SH-SY5Y (cell line): ENCODE data around the gene ERCC8.

Experiments
- GATA2 ChIP-seq: IDR thresholded peaks from 2 replicates; pipeline ENCODE4 v1.6.1; 2011; ENCODE audit warnings: mild to moderate bottlenecking, low read depth, low read length
- GATA3 ChIP-seq: IDR thresholded peaks from 2 replicates; pipeline ENCODE4 v1.6.1; 2011; ENCODE audit warnings: low read depth, mild to moderate bottlenecking, low read length, moderate library complexity

ERCC8 gene

DNA sequence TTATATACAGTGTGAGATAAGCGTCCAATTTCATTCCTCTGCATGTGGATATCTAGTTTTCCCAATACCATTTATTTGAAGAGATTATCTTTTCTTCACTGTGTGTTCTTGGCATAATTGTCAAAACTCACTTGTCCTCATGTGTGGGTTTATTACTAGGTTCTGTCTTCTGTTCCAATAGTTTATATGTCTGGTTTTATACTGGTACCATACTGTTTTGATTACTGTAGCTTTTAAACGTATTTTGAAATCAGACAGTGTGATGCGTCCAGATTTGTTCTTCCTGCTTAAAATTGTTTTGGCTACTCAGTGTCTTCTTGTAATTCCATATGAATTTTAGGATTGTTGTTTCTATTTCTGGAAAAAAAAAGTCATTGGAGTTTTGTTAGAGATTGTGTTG, 10.4 kb upstream of the ERCC8 start:
- TF ChIP-seq GATA2, result no peak
- no peak for TF ChIP-seq GATA3

DNA sequence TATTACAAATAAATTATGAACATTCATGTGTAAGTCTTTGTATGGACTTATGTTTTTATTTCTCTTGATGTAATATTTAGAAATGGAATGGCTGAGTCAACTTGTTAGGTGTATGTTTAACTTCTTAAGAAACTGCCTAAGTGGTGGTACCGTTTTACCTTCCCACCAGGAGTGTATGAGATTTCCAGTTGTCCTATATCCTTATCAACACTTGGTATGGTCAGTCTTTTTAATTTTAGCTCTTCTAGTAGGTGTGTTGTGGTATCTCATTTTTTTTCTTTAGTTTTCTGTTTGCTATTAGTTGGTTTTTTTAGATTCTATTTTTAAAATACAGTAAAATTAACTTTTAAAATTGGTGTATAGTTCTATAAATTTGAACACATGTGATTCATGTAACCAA, 3.9 kb upstream of the ERCC8 start:
- TF ChIP-seq GATA3 (no peak), GATA2 (no peak)

DNA sequence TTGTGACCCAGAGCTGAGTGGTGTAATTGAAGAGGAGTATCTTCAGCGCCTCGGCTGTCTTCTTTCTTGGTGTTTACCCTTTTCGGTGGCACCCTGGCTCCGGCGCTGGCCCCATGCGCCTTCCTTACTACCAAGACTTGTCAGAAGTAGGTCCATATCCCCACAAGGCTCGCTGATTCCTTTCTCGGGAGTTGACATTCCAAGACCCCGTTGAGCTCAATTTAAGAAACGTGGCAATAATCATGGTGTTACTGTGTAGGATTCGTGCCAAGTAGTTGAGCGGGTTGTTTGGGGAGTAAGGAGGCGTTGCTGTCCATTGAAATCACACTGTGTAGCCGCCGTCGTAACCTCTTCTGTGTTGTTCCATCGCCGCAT, 930 bp upstream of the ERCC8 start:
- no peak for TF ChIP-seq GATA3
- TF ChIP-seq GATA2, result no peak

DNA sequence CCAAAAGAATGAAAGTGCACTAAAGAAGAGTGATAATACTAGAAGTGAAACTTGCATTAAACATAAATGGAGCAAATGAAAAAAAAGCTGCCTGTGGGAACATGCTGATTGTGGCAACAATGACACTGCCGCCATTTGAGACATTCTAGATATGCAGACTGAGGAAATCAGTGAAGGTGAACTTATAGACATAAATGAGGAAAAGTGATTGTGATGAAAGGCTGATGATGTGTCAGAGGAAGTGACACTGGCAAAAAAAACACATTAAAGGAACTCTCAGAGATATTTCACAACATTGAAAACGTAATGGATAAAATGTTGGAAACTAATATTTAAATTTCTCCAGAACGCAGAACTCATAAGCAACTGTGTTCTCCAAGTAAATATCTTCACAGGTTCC, 1.2 kb downstream of the ERCC8 start:
- TF ChIP-seq GATA2, result no peak
- no peak for TF ChIP-seq GATA3

DNA sequence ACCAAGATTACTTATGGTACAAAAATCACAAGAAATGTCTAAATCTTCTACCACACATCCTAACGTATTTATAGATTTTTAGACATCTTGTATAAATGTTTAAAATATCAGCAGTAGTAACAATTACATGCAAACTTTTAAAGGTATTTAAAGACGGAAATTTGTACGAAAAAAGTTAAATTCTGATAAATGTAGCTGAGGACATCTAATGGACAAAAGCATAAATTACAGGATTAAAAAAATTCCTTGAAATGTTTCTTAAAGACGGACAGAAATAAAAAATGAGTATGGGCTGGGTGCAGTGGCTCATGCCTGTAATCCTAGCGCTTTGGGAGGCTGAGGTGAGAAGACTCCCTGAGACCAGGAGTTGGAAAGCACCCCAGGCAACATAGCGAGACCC, 15.8 kb downstream of the ERCC8 start:
- TF ChIP-seq GATA3 (no peak), GATA2 (no peak)

DNA sequence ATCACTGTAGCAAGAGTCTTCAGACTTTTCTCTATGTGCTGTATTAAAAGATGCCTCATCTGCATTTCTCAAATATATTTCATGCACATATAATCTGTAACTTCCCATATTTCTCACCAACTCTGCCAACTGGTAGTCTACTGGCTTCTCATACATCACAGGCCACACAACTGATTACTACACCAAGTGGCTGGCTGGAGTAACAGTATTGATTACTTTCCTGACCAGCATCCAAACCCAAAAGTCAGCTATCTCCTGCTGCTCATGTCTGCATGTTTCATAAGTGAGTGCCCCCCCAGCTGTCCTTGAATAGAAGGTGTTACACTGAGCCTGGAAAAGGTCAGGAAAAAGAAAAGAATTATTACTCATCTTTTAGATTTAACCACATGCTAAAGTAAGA, 17.4 kb downstream of the ERCC8 start:
- TF ChIP-seq GATA3 (no peak), GATA2 (no peak)

DNA sequence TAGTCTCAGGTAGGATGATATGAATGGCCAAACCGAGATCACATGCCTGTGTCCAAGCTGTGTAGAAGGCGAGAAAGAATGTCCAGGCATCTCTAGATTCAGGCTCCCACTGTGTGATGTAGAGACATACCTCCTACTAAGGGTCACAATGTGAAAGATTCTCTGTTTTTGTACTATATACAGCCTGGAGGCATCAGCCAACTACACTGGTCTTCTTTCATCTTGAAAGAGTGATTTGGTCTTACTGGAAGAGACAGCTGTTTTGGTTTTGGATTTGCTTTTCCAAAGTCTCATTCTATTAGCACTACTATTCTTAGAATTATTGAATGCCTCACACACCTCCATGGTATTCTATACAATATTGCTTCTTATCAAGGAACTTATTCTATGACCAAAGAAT, 26.4 kb downstream of the ERCC8 start:
- TF ChIP-seq GATA3, result no peak
- no peak for TF ChIP-seq GATA2

DNA sequence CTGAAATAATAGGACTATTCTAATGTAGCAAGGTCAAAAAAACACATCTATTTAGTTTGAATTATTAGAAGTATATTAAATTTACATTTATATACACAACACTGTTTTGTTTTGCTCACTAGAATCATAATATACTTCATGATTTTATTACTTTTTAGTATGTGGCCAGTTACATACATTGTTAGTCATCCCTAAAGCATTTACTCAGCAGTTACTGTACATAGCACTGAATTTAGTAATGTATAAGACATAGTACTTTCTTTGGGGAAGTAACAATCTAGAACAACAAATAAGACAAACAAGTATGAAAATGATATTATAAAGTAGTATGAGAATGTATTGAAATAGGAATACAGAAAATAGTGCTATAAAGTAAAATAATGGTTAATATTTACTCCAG, 28.2 kb downstream of the ERCC8 start:
- TF ChIP-seq GATA3 (no peak), GATA2 (no peak)

DNA sequence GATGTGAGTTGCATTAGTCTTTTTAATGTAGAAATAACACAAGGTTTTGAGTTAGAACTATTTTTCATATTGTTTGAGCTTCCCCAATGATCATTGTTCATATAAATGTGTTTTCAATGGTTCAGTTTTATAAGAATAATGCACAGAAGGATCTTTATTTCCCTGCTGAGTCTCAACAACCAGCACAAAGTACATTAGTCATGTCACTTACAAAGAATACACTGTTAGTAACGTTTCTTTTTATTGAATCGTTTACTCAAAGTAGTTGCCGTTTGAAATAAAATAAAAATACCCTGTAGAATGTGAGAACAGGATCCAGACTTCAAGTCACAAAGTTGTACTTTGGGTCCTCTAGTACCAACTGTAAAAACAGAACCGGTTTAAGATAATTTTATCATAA, 41.5 kb downstream of the ERCC8 start:
- TF ChIP-seq GATA2 (no peak), GATA3 (no peak)

DNA sequence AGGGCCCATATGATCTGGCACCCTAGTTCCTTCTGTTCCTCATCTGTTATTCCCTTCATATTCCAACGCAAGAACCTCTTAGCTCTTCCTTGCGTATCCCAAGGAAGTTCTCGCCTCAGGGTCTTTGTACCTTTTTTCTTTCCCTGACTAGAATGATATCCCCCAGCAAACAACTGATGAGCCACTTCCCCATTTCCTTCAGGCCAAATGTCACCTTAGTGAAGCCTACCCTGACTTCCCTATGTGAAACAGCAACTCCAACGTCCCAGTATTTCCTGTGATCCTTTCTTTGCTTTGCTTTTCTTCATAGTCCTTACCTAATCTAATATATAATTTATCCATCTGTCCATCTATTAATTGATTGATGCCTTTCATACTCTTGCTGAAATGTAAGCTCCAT, 47.9 kb downstream of the ERCC8 start:
- TF ChIP-seq GATA3 (no peak), GATA2 (no peak)

DNA sequence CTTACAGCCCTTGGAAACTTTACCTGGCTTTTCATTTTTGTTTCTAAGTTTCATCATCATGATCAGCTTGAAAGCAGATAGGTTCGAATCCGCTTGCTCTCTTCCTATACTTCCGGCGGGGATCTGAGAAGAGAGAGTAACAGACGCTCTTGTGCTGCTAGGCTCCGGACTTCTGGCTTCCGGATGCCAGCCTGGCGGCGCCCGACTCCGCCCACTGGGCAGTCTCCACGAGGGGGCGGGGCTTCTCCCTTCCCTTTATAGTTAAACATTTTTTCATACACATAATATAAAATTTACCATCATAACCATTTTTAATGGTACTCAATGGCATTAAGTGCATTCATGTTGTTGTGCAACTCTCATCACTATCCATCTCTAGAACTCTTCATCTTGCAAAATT, 51.3 kb downstream of the ERCC8 start:
- TF ChIP-seq GATA3, result no peak
- TF ChIP-seq GATA2, result no peak

DNA sequence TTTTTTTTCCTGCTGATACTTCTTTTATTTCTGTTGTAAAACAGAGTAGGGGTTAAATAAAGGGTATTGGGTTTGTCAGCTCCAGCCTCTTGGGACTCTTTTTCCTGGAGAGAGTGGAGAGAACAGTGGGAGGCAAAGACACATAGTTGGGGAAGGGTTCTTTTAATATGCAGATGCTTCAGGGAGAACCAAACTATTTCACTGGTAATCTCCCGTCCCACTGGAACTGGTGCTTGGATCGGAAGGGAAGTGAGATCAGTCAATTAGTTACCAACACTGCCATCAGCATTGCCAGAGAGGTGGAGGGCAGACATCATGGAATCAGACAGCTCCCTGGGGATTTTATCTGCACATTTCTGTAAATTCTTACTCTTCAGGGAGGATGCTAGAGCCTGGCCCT, 53.2 kb downstream of the ERCC8 start:
- no peak for TF ChIP-seq GATA2
- TF ChIP-seq GATA3, result no peak

DNA sequence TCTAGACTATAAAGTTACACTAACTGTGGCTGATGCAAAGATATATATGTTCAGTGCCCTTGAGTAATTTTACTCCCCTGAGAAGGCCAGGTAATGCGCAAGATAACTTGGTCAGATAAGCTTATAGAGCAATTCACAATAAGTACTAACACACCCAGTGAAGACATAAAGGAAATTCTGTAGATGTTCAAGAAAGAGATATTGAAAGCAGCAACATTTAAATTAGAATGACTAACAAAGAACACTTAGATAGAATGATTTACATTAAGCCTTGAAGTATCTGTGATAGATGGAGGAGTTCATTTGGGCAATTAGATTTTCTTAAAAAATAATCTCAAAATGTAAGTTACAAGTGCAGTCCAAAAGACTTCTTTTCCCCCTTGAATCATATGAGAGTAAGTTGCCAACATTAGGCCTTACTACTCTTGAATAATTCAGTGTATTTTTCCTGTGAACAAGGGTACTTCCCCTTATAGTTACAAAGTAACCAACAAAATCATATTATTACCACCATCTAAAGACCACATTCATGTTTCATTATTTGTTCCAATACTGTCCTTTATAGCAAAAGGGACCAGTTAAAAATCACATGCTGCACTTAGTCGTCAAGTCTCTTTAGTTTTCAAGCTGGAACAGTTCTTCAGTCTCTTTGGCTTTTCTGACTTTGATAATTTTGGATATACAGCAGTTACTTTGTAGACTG, 56.4 kb downstream of the ERCC8 start:
- TF ChIP-seq GATA2 (no peak), GATA3 (no peak)

DNA sequence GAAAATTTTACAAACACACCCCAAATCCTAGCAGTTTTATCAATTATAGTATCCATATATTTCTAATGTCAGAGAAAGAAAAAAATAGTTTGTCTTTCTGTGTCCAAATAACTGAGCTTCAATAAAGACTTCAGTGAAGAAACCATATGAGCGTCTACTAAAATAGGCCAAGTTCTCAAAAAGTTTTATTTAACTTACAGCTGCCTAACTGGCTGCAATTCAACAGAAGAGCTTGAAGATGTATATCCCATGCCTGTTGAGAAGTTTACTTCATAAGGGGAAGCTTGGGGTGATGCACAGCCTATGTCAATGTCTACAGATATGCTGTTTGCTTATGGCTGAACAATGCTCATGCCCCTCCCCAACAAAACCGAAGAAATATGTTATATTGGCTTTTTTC, 57.1 kb downstream of the ERCC8 start:
- TF ChIP-seq GATA3 (no peak), GATA2 (no peak)

DNA sequence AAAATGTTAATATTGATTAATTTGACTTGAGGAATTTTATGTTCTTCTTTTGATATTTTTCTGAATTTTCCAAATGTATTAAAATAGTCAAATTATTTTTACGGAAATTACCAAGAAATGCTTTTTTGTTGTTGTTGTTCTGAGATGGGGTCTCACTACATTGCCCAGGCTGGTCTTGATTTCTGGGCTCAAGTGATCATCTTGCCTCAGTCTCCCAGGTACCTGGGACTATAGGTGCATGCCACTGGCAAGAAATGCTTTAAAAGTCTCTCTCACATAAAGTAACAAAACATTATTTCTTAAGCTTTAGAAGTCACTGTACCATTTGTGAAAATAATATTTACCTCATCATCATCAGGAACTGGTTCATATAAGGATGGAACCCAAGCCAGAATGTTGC, 57.8 kb downstream of the ERCC8 start:
- TF ChIP-seq GATA2 (no peak), GATA3 (no peak)

DNA sequence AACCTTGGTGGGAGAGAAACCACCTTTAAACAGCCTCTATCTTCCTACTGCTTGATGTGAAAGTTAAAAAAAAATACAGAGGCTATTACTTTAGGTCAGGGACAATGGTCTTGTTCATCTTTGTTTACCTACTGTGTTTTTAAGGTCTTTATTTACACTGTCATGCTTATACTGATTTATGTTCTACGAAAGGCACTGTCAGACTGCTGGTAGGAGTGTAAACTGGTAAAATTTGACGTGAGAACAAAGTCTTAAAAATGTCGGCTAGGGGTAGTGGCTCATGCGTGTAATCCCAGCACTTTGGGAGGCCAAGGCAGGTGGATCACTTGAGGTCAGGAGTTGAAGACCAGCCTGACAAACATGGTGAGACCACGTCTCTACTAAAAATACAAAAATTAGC, 58.7 kb downstream of the ERCC8 start:
- TF ChIP-seq GATA2 (no peak), GATA3 (no peak)
